Neural cell (in vitro differentiated cells): ENCODE data around the gene VWA5B1. TPM values are rescaled to one million over a fixed set of nuclear protein-coding genes. Genes with fewer than 3 reads are reported as not detected.

Source experiments
- H2AFZ ChIP-seq: fragments of 200-600, 300-800 bp; sonication (generic), shearing (Covaris generic); 2 replicates; pipeline ENCODE4 v1.6.0; 2014; ENCODE audit warnings: low read depth, mild to moderate bottlenecking, antibody characterized with exemption, low read length, moderate library complexity
- H3F3A ChIP-seq: fragments of 200-600 bp; shearing (Covaris generic); 2 replicates; pipeline ENCODE4 v1.6.1; 2016; ENCODE audit warnings: mild to moderate bottlenecking, moderate library complexity, mixed read lengths, antibody characterized with exemption, low read length; ENCODE audit not compliant: insufficient read depth, poor library complexity, severe bottlenecking
- H3K27ac ChIP-seq: fragments of 200-600, 300-800 bp; sonication (generic), shearing (Covaris generic); 2 replicates; pipeline ENCODE4 v1.5.1; 2014; ENCODE audit warnings: mild to moderate bottlenecking, low read length, moderate library complexity
- H3K27me3 ChIP-seq: fragments of 300-800, 200-600 bp; sonication (generic), shearing (Covaris generic); 2 replicates; pipeline ENCODE4 v1.6.0; 2014; ENCODE audit warnings: mild to moderate bottlenecking, low read depth, low read length, moderate library complexity; ENCODE audit not compliant: insufficient read depth
- H3K36me3 ChIP-seq: fragments of 300-800, 200-600 bp; sonication (generic), shearing (Covaris generic); 2 replicates; pipeline ENCODE4 v1.5.1; 2014; ENCODE audit warnings: mild to moderate bottlenecking, antibody characterized with exemption, low read length, moderate library complexity; ENCODE audit not compliant: insufficient read depth
- H3K4me2 ChIP-seq: fragments of 300-800, 200-600 bp; sonication (generic), shearing (Covaris generic); 2 replicates; pipeline ENCODE4 v1.6.0; 2014; ENCODE audit warnings: mild to moderate bottlenecking, low read length
- H3K4me3 ChIP-seq: fragments of 300-800, 200-600 bp; sonication (generic), shearing (Covaris generic); 2 replicates; pipeline ENCODE4 v1.5.1; 2014; ENCODE audit warnings: mild to moderate bottlenecking, low read length, moderate library complexity
- H3K79me2 ChIP-seq: fragments of 200-600 bp; shearing (Covaris generic); replicated peaks from 2 replicates; pipeline ENCODE4 v1.6.0; 2014; ENCODE audit warnings: mild to moderate bottlenecking, low read length, moderate library complexity; ENCODE audit not compliant: insufficient read depth
- H3K9ac ChIP-seq: fragments of 300-800, 200-600 bp; sonication (generic), shearing (Covaris generic); 2 replicates; pipeline ENCODE4 v1.6.1; 2016; ENCODE audit warnings: mild to moderate bottlenecking, low read length, mixed read lengths
- H3K9me2 ChIP-seq: fragments of 200-600 bp; shearing (Covaris generic); 2 replicates; pipeline ENCODE4 v1.6.1; 2016; ENCODE audit warnings: mild to moderate bottlenecking, low read length, mixed read lengths; ENCODE audit not compliant: insufficient read depth
- H3K9me3 ChIP-seq: fragments of 200-600, 300-800 bp; sonication (generic), shearing (Covaris generic); 2 replicates; pipeline ENCODE4 v1.6.1; 2016; ENCODE audit warnings: mild to moderate bottlenecking, mixed run types, low read length, moderate library complexity, mixed read lengths
- H4K20me1 ChIP-seq: fragments of 200-600 bp; shearing (Covaris generic); 2 replicates; pipeline ENCODE4 v1.6.1; 2016; ENCODE audit warnings: mild to moderate bottlenecking, mixed run types; ENCODE audit not compliant: insufficient read depth
- CTCF ChIP-seq: fragments of 450-650 bp; IDR thresholded peaks from 2 replicates; pipeline ENCODE4 v1.5.1; 2014; ENCODE audit warnings: antibody characterized with exemption, mild to moderate bottlenecking, moderate library complexity; ENCODE audit not compliant: poor library complexity, severe bottlenecking
- EP300 ChIP-seq: fragments of 450-650 bp; conservative IDR thresholded peaks from 2 replicates; pipeline ENCODE4 v1.6.1; 2014; ENCODE audit warnings: antibody characterized with exemption, mild to moderate bottlenecking, moderate library complexity; ENCODE audit not compliant: poor library complexity, severe bottlenecking
- EZH2 ChIP-seq: fragments of 200-600, 300-800 bp; shearing (Covaris generic), sonication (generic); IDR thresholded peaks from 2 replicates; pipeline ENCODE4 v1.6.1; 2014; ENCODE audit warnings: antibody characterized with exemption, low read length, borderline replicate concordance, mild to moderate bottlenecking; ENCODE audit not compliant: insufficient read depth, poor library complexity, severe bottlenecking
- MXI1 ChIP-seq: fragments of 450-650 bp; conservative IDR thresholded peaks from 2 replicates; pipeline ENCODE4 v1.6.1; 2014; ENCODE audit warnings: antibody characterized with exemption, mild to moderate bottlenecking; ENCODE audit not compliant: poor library complexity, severe bottlenecking
- POLR2AphosphoS5 ChIP-seq: IDR thresholded peaks from 2 replicates; pipeline ENCODE4 v1.6.1; 2012
- RAD21 ChIP-seq: fragments of 450-650 bp; conservative IDR thresholded peaks from 2 replicates; pipeline ENCODE4 v1.6.1; 2014; ENCODE audit warnings: antibody characterized with exemption, mild to moderate bottlenecking, moderate library complexity
- REST ChIP-seq: IDR thresholded peaks from 2 replicates; pipeline ENCODE4 v1.6.1; 2012; ENCODE audit warnings: borderline replicate concordance
- SMC3 ChIP-seq: fragments of 450-650 bp; conservative IDR thresholded peaks from 2 replicates; pipeline ENCODE4 v1.6.1; 2014; ENCODE audit warnings: antibody characterized with exemption, mild to moderate bottlenecking, moderate library complexity; ENCODE audit not compliant: poor library complexity
- TAF1 ChIP-seq: IDR thresholded peaks from 2 replicates; pipeline ENCODE4 v1.6.1; 2012; ENCODE audit warnings: low read depth
- polyA plus RNA-seq: library from polyadenylated mRNA; depleted of rRNA; stranded (reverse); fragments of >200 nt; gene quantifications from 2 replicates; pipeline ENCODE4 v1.2.3, GENCODE V29; 2014

The VWA5B1 gene
- polyA plus RNA-seq, 1 donor from 2014 or later: 0.27 TPM

GRCh38 chr1:20400341-20401177 is 109.9 kb downstream of the VWA5B1 start:
- no peak for TF ChIP-seq TAF1
- no peak for TF ChIP-seq EP300
- TF ChIP-seq MXI1: no peak
- TF ChIP-seq POLR2AphosphoS5: no peak
- no peak for TF ChIP-seq CTCF
- TF ChIP-seq RAD21: no peak
- no peak for TF ChIP-seq REST
- TF ChIP-seq EZH2: no peak
- TF ChIP-seq SMC3: no peak
- Histone ChIP-seq H3K27ac (no peak overlapping the region), H3F3A (no peaks in the 10 kb centered on the region), H3K79me2 (no peaks in the 10 kb centered on the region), H3K4me3 (no peak overlapping the region), H3K27me3 (no peaks in the 10 kb centered on the region), H3K9me2 (no peaks in the 10 kb centered on the region), H3K9ac (no peak overlapping the region), H3K36me3 (no peaks in the 10 kb centered on the region), H2AFZ (no peak overlapping the region), H3K4me2 (no peak overlapping the region), H4K20me1 (no peaks in the 10 kb centered on the region), H3K9me3 (no peaks in the 10 kb centered on the region)

- Histone ChIP-seq H3K27me3 (no peaks in the 10 kb centered on the region), H3K36me3 (no peaks in the 10 kb centered on the region)
These were observed 110.8 kb downstream of the VWA5B1 start for GRCh38 chr1:20401405-20402010.

More at GRCh38 chr1:20401405-20402010, 110.8 kb downstream of the VWA5B1 start:
- Histone ChIP-seq H3K79me2 (no peaks in the 10 kb centered on the region), H3K9me2 (no peaks in the 10 kb centered on the region), H4K20me1 (no peaks in the 10 kb centered on the region), H3K9me3 (no peaks in the 10 kb centered on the region), H3K4me3 (no peak overlapping the region), H3K27ac (no peak overlapping the region), H3K9ac (no peak overlapping the region), H3F3A (no peaks in the 10 kb centered on the region), H2AFZ (no peak overlapping the region), H3K4me2 (no peak overlapping the region)
- TF ChIP-seq EP300: no peak
- no peak for TF ChIP-seq MXI1
- TF ChIP-seq SMC3: no peak
- no peak for TF ChIP-seq RAD21
- TF ChIP-seq EZH2: no peak
- TF ChIP-seq REST: no peak
- no peak for TF ChIP-seq POLR2AphosphoS5
- TF ChIP-seq CTCF: no peak
- no peak for TF ChIP-seq TAF1
